ENCODE results near the gene ASB6. TPM values are rescaled to one million over a fixed set of nuclear protein-coding genes. Genes with fewer than 3 reads are reported as not detected.

ASB6 gene
- polyA plus RNA-seq, 1 of the 3 experiments (the other 2 are of a cell fraction): 35.9 TPM

GRCh38 chr9:129633207-129633606 is 8.7 kb downstream of the ASB6 start:
- no peak for DNase-seq
- no peaks in the 10 kb centered on the region for H3K9me2 ChIP-seq
- peaks cover 3% of the 10 kb centered on the region for H3F3A ChIP-seq (replicated peaks; ENCODE audit: insufficient read depth)
- H3K4me3 ChIP-seq (ENCODE audit: low read depth in 2 of 2, low read length in 1 of 2): no peak overlapping the region
- H4K20me1 ChIP-seq (ENCODE audit: insufficient read depth): peaks cover 70% of the 10 kb centered on the region
- H3K4me2 ChIP-seq: no peak overlapping the region
- peaks cover 77% of the 10 kb centered on the region for H3K79me2 ChIP-seq (ENCODE audit: insufficient read depth)
- ChIA-PET CTCF (interaction anchor here (0.8 to 3.0 kb wide), 6 partner anchors 9 to 503 kb away, joined by 3 to 11 read pairs (median 4); no protein-coding TSS in a partner anchor), POLR2A (no interaction called here)
- H2AFZ ChIP-seq (ENCODE audit: low read depth): no peak overlapping the region
- H3K9me3 ChIP-seq: no peaks in the 10 kb centered on the region
- no peak overlapping the region for H3K9ac ChIP-seq
- TF ChIP-seq REST (IDR thresholded peaks at IDR 0.05; ENCODE audit: low read depth, low read length) (no peak), RAD21 (IDR thresholded peaks at IDR 0.05; ENCODE audit: low read length) (no peak), YY1 (IDR thresholded peaks at IDR 0.05; ENCODE audit: low read depth) (no peak), EP300 (IDR thresholded peaks at IDR 0.05; ENCODE audit: borderline replicate concordance in 1 of 2, low read depth in 1 of 2, low read length in 1 of 2) (no peak), FOXJ3 (CRISPR knock-in tag; IDR thresholded peaks at IDR 0.05) (no peak), GATA2 (CRISPR knock-in tag; IDR thresholded peaks at IDR 0.05) (no peak), USF2 (IDR thresholded peaks at IDR 0.05; ENCODE audit: borderline replicate concordance, low read depth, low read length) (no peak), TAF1 (IDR thresholded peaks at IDR 0.05; ENCODE audit: borderline replicate concordance, low read depth, low read length) (no peak), MXI1 (IDR thresholded peaks at IDR 0.05; ENCODE audit: low read depth, low read length) (no peak), NRF1 (IDR thresholded peaks at IDR 0.05; ENCODE audit: low read depth, low read length) (no peak)
- H3K27me3 ChIP-seq (ENCODE audit: insufficient read depth): no peaks in the 10 kb centered on the region
- 94% methylated on average over 4 of the region's 4 CpGs for WGBS (ENCODE audit: low lambda C conversion rate)
- H3K36me3 ChIP-seq (replicated peaks in 1 of 2; ENCODE audit: control insufficient read depth in 1 of 2, insufficient read depth in 2 of 2, low read length in 1 of 2): peaks cover 21 to 46% of the 10 kb centered on the region in 2 experiments
- H3K27ac ChIP-seq (ENCODE audit: low read depth in 2 of 2, low read length in 1 of 2): no peak overlapping the region; a peak in 1 of 4 replicates
- peaks cover 9 to 20% of the 10 kb centered on the region in 2 experiments; a peak in 2 of 4 replicates for H3K4me1 ChIP-seq (ENCODE audit: control insufficient read depth in 1 of 2, insufficient read depth in 2 of 2, low read depth in 1 of 2, low read length in 1 of 2)

- H3K9me3 ChIP-seq: no peaks in the 10 kb centered on the region
- H3K4me2 ChIP-seq: no peak overlapping the region
- TF ChIP-seq USF2 (IDR thresholded peaks at IDR 0.05; ENCODE audit: borderline replicate concordance, low read depth, low read length) (no peak), RFX5 (IDR thresholded peaks at IDR 0.05; ENCODE audit: low read length) (no peak), RCOR1 (IDR thresholded peaks at IDR 0.05; ENCODE audit: low read length) (no peak), REST (IDR thresholded peaks at IDR 0.05; ENCODE audit: low read depth, low read length) (no peak)
- H3K36me3 ChIP-seq (replicated peaks in 1 of 2; ENCODE audit: control insufficient read depth in 1 of 2, insufficient read depth in 2 of 2, low read length in 1 of 2): peaks cover 17 to 38% of the 10 kb centered on the region in 2 experiments
- H3K9ac ChIP-seq: no peak overlapping the region
- no peaks in the 10 kb centered on the region for H3K27me3 ChIP-seq (ENCODE audit: insufficient read depth)
- H3K79me2 ChIP-seq (ENCODE audit: insufficient read depth): peaks cover 83% of the 10 kb centered on the region
- H3K9me2 ChIP-seq: no peaks in the 10 kb centered on the region
- no peak for DNase-seq
- H3K4me1 ChIP-seq (ENCODE audit: control insufficient read depth in 1 of 2, insufficient read depth in 2 of 2, low read depth in 1 of 2, low read length in 1 of 2): peaks cover 17 to 26% of the 10 kb centered on the region in 2 experiments; a peak in 2 of 4 replicates
- WGBS (ENCODE audit: low lambda C conversion rate): 91% methylated on average over 13 of the region's 13 CpGs
- ChIA-PET POLR2A (no interaction called here), CTCF (interaction anchor here (1.2 to 2.1 kb wide), 2 partner anchors 158 to 501 kb away, joined by 3 to 8 read pairs; no protein-coding TSS in a partner anchor)
- no peak overlapping the region for H2AFZ ChIP-seq (ENCODE audit: low read depth)
- H3K27ac ChIP-seq (ENCODE audit: low read depth in 2 of 2, low read length in 1 of 2): no peak overlapping the region; a peak in 1 of 4 replicates
- H3K4me3 ChIP-seq (ENCODE audit: low read depth in 2 of 2, low read length in 1 of 2): no peak overlapping the region
- peaks cover 3% of the 10 kb centered on the region for H3F3A ChIP-seq (replicated peaks; ENCODE audit: insufficient read depth)
- H4K20me1 ChIP-seq (ENCODE audit: insufficient read depth): peaks cover 74% of the 10 kb centered on the region
Measured at GRCh38 chr9:129632460-129632859, 9.5 kb downstream of the ASB6 start.
